Adrenal gland (tissue), 12 donors: ENCODE measurements around the gene FGD6. TPM values are rescaled to one million over a fixed set of nuclear protein-coding genes. Genes with fewer than 3 reads are reported as not detected.
A peak's percentile ranks its signal among the peaks of the same experiment; 100 is the strongest.
"Not testable (repeated sequence)": the region's sequence is repeated elsewhere in the genome, so short reads cannot be mapped to it uniquely, and the experiment has no call there.

Experiments
- DNase-seq, 7 donors: peaks; one replicate each; pipeline ENCODE4 v3.0.0-alpha.2; 2019 to 2020
- H3K27ac ChIP-seq, 5 donors: fragments of 200-600 bp; sonication (generic) in 4 of 5; 1 replicate in 3 of 5; 2 replicates in 2 of 5; pipeline versions ENCODE4 v1.5.1 to v1.8.0; 2016 to 2020; ENCODE audit warnings: mild to moderate bottlenecking in 1 of 5
- H3K27me3 ChIP-seq: fragments of 200-600 bp; 2 replicates; pipeline ENCODE4 v1.8.0; 2021
- H3K36me3 ChIP-seq, 2 donors: fragments of 200-600 bp; replicated peaks in 1 of 2; 1 replicate in 1 of 2; 2 replicates in 1 of 2; pipeline versions ENCODE4 v1.5.1 to v1.8.0; 2018 to 2022
- H3K4me1 ChIP-seq, 2 donors: fragments of 200-600 bp; replicated peaks in 1 of 2; 1 replicate in 1 of 2; 2 replicates in 1 of 2; pipeline versions ENCODE4 v1.5.1 to v1.8.0; 2018 to 2021
- H3K4me3 ChIP-seq, 4 donors: fragments of 200-600 bp; sonication (generic) in 3 of 4; one replicate each; pipeline ENCODE4 v1.5.1; 2016 to 2018
- H3K9me3 ChIP-seq, 3 donors: fragments of 200-600 bp; sonication (generic) in 1 of 3; replicated peaks in 1 of 3; 1 replicate in 2 of 3; 2 replicates in 1 of 3; pipeline versions ENCODE4 v1.5.1 to v1.8.0; 2016 to 2021
- POLR2A ChIP-seq, 2 donors: fragments of 450-650 bp; IDR thresholded peaks; one replicate each; pipeline ENCODE4 v1.6.1; 2017; ENCODE audit warnings: antibody characterized with exemption in 2 of 2, mild to moderate bottlenecking in 2 of 2, moderate library complexity in 1 of 2
- WGBS, 4 donors: extraction: QIAGEN DNeasy Blood & Tissue Kit in 2 of 4; methylation state at CpG; one replicate each; pipeline versions ENCODE4 v1.1.5 to v1.1.7; 2013 to 2017; 5-methylcytosine and 5-hydroxymethylcytosine counted together
- intact Hi-C, 2 donors: fragments of 100-400 bp; cut with DNase I; formaldehyde crosslinking; loops; one replicate each; pipeline versions ENCODE4 v1.14.1 to v1.15.0; 2022 to 2023
- polyA plus RNA-seq, 3 donors: library from polyadenylated mRNA; stranded (reverse); fragments of 200-250 nt in 2 of 3; fragments of 350-450 nt in 1 of 3; fragmentation: Illumina TruSeq in 1 of 3; extraction: RNeasy Lipid Tissue Mini Kit (QIAGEN cat#74804) in 1 of 3; gene quantifications; one replicate each; pipeline ENCODE4 v1.2.3, GENCODE V29; 2013 to 2014
- total RNA-seq, 9 donors: library from RNA; depleted of rRNA in 4 of 9; stranded (reverse); fragments of >200 nt in 4 of 9; fragments of 120-200 nt in 1 of 9; fragmentation: NEBNext Ultra II Directional in 1 of 9; extraction: Animal tissue kit (Norgen Biotek cat#: 25700) in 1 of 9; gene quantifications; one replicate each; pipeline versions ENCODE4 v1.1.0 to v1.2.4, GENCODE V29; 2013 to 2023
- TF ChIP-seq, protein P1 (sequence below), 6 experiments: fragments of 450-650 bp in 4 of 6; fragments of 200-600 bp in 2 of 6; sonication (generic) in 1 of 6; IDR thresholded peaks; 1 replicate in 5 of 6; 2 replicates in 1 of 6; pipeline versions ENCODE4 v1.5.1 to v1.8.0; 2016 to 2021; ENCODE audit warnings: antibody characterized with exemption in 6 of 6, mild to moderate bottlenecking in 2 of 6, moderate library complexity in 1 of 6
- donor health status: healthy with polysubstance abuse.
- donor health status: Bipolar disorder and iron deficiency.
- donor health status: DM: yes; HTN: yes; CAD: no.
- donor health status: DM: no; HTN: no; CAD: no.
- donor health status: DM: no; HTN: no; CAD: no.
- donor health status: DM: yes; HTN: yes; CAD: no.

FGD6 gene
- total and polyA plus RNA-seq, 12 donors = 2.3 to 33.9 (median 18.1) TPM

DNA sequence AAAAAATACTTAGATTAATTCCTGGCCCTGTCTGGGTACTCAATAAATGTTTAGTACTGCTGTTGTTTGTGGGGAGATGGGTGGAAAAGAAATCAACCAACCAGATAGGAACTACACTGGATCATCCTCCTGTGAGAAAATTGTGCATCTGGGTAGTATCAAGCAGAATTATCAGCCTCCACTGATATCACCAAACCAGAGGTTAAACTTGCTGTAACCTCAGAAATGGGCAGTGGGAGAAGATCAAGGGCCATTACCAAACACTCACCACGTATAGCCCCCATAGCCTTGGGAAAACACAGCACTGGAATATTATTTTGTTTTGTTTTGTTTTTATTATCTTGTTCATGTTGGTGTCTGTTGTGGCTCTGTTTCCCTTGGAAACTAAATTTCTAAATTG lies 20.0 kb upstream of the FGD6 start:
- DNase-seq = no peak
- Histone ChIP-seq H3K9me3 (no peaks in the 10 kb centered on the region), H3K36me3 (no peaks in the 10 kb centered on the region), H3K27ac (peak overlapping the region in 3 of 5 donors; percentile 36 to 50 (median 42)), H3K4me1 (peaks cover 0 to 38% of the 10 kb centered on the region in 2 donors), H3K4me3 (no peak overlapping the region), H3K27me3 (no peaks in the 10 kb centered on the region)
- WGBS, 4 donors = 40 to 56% (median 45%) methylated on average over 1 of the region's 1 CpG
- intact Hi-C loops = no loop called here
- TF ChIP-seq, protein P1, sequence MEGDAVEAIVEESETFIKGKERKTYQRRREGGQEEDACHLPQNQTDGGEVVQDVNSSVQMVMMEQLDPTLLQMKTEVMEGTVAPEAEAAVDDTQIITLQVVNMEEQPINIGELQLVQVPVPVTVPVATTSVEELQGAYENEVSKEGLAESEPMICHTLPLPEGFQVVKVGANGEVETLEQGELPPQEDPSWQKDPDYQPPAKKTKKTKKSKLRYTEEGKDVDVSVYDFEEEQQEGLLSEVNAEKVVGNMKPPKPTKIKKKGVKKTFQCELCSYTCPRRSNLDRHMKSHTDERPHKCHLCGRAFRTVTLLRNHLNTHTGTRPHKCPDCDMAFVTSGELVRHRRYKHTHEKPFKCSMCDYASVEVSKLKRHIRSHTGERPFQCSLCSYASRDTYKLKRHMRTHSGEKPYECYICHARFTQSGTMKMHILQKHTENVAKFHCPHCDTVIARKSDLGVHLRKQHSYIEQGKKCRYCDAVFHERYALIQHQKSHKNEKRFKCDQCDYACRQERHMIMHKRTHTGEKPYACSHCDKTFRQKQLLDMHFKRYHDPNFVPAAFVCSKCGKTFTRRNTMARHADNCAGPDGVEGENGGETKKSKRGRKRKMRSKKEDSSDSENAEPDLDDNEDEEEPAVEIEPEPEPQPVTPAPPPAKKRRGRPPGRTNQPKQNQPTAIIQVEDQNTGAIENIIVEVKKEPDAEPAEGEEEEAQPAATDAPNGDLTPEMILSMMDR (IDR thresholded peaks at IDR 0.05) = no peak
- no peak for TF ChIP-seq POLR2A (IDR thresholded peaks at IDR 0.05)

DNA sequence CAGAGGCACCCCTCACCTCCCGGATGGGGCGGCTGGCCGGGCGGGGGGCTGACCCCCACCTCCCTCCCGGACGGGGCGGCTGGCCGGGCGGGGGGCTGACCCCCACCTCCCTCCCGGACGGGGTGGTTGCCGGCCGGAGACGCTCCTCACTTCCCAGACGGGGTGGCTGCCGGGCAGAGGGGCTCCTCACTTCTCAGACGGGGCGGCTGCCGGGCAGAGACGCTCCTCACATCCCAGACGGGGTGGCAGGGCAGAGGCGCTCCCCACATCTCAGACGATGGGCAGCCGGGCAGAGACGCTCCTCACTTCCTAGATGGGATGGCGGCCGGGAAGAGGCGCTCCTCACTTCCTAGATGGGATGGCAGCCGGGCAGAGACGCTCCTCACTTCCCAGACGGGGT lies 18.4 kb upstream of the FGD6 start:
- H3K4me3 ChIP-seq, intact Hi-C loops, H3K27ac ChIP-seq, H3K9me3 ChIP-seq, DNase-seq, H3K27me3 ChIP-seq, H3K36me3 ChIP-seq: not testable (repeated sequence)
- peaks cover 0 to 43% of the 10 kb centered on the region in 2 donors for H3K4me1 ChIP-seq
- 93 to 99% (median 95%) methylated on average over 8 to 29 of the region's 31 CpGs; no CpG with 5 or more reads in 1 of the 4 donors for WGBS, 4 donors

GRCh38 chr12:95234187-95234586 lies 16.9 kb upstream of the FGD6 start:
- H3K4me3 ChIP-seq, H3K27me3 ChIP-seq: not testable (repeated sequence)
- WGBS, 4 donors = 96 to 99% (median 97%) methylated on average over 14 of the region's 14 CpGs

GRCh38 chr12:95231190-95231589 lies 13.9 kb upstream of the FGD6 start:
- H3K4me1 ChIP-seq = peaks cover 0 to 50% of the 10 kb centered on the region in 2 donors
- peak overlapping the region in 3 of 5 donors; percentile 2 to 25 (median 7) for H3K27ac ChIP-seq
- peak in 1 of 7 donors; percentile 28 for DNase-seq
- H3K36me3 ChIP-seq = no peaks in the 10 kb centered on the region
- H3K9me3 ChIP-seq = no peaks in the 10 kb centered on the region
- no peak for TF ChIP-seq POLR2A (IDR thresholded peaks at IDR 0.05)
- TF ChIP-seq, protein P1 (IDR thresholded peaks at IDR 0.05) = no peak
- WGBS, 4 donors = 53 to 66% (median 56%) methylated on average over 2 of the region's 2 CpGs
- H3K27me3 ChIP-seq = no peaks in the 10 kb centered on the region
- intact Hi-C loops = no loop called here
- no peak overlapping the region for H3K4me3 ChIP-seq

More at GRCh38 chr12:95234187-95234586, 16.9 kb upstream of the FGD6 start:
- H3K36me3 ChIP-seq, H3K27ac ChIP-seq, H3K9me3 ChIP-seq, intact Hi-C loops, DNase-seq: not testable (repeated sequence)
- peaks cover 0 to 52% of the 10 kb centered on the region in 2 donors for H3K4me1 ChIP-seq

GRCh38 chr12:95230313-95230712 lies 13.0 kb upstream of the FGD6 start:
- no peaks in the 10 kb centered on the region for H3K9me3 ChIP-seq
- H3K4me1 ChIP-seq = peaks cover 0 to 57% of the 10 kb centered on the region in 2 donors
- H3K36me3 ChIP-seq = no peaks in the 10 kb centered on the region
- TF ChIP-seq POLR2A (IDR thresholded peaks at IDR 0.05) = no peak
- TF ChIP-seq, protein P1 (IDR thresholded peaks at IDR 0.05) = no peak
- H3K4me3 ChIP-seq = no peak overlapping the region
- no peaks in the 10 kb centered on the region for H3K27me3 ChIP-seq
- DNase-seq = peak in 1 of 7 donors; percentile 35
- peak overlapping the region in 3 of 5 donors; percentile 7 to 53 (median 25) for H3K27ac ChIP-seq
- intact Hi-C loops = no loop called here
